Measurements from ENCODE around the gene CHD2.
"Not testable (repeated sequence)": the region's sequence is repeated elsewhere in the genome, so short reads cannot be mapped to it uniquely, and the experiment has no call there.

The CHD2 gene

DNA sequence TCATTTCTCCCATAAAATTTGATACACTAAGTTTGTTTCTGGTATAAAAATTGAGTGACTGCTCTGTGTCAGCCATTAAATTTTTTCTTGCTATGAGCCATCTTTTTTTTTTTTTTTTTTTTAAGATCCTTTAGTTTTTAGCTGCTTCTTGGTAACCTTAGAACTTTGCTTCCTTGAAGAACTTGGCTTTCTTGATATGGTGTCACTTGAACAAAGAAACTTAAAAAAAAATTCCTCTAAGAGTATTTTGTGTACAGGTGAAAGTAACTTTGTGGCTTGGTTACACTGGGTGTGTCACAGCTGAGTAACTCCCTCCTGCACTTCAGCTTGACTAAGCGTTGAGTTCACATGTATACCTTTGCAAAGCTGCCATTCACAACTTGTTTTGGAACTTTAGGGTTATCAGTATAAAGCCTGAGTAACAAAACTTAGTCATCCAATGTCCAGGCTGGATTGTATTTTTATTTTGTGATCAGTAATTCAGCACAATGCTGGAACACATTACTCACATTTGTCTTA lies 6.5 kb downstream of the CHD2 start:
- DNase-seq: no peak

DNA sequence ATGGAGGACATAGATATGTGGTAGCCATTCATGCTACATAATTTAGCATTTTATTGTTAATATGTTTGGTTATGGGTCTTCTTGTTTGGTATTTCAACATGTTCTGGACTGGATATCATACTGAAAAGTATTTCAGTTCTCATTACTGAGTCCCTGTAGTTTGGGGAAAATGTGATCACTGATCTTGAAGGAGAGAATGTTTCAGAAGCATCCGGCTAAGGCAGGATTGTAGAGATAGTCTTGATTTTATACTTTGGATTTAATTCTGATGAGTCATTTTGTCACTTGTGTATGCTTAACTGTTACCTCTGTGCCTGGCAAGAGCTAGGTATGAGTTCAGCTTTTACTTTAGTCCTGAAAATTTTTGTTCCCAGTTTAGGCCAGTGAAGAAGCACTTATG lies 7.1 kb downstream of the CHD2 start:
- DNase-seq: no peak

DNA sequence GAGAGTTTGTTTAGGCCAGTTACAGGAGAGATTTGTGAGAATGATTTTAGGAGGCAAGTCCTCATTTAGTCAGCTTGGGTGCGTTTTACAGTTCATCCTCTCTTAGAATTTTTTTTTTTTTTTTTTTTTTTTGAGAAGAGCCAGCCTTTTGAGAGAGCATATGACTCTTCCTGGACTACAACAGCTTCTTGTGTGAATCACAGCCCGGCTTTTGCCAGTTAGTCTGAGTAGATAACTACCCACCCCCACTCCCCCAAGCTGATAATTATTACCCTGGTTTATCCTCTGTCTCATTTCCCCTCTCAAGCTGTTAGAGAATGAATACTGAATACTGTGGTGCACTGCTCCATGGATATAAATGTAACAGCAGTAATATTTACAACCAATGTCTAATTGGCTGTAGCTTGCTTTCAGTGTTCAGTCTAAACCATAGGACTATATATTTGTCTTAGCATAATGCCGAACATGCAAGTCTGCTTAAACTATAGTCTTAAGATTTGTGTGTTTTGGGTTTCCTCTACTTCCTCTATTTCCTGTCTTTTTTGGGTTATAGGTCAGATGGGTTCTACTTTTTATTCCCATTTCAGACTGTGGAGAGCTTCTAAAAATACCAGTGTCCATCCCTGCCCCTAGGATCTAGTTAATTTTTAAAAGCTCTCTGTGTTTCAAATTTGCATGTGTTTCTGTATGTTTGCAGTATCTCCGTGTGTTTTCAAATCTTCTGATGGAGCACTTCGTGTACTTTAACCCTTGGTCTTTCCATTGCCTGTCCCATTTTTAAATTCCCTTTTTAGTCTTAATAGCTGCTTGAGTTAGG lies 8.0 kb downstream of the CHD2 start:
- DNase-seq: peak in 2 of 3 experiments; percentile 74 to 92

DNA sequence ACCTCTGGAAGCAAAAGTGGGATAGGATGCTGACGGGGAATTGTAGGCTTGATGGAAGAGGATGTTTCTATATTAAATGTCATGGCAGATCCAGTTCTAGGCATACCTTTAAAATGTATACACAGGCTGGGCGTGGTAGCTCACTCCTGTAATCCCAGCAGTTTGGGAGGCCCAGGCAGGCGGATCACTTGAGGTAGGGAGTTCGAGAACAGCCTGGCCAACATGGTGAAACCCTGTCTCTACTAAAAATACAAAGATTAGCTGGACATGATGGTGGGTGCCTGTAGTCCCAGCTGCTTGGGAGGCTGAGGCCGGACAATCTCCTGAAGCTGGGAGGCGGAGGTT lies 8.6 kb downstream of the CHD2 start:
- no peak for DNase-seq

DNA sequence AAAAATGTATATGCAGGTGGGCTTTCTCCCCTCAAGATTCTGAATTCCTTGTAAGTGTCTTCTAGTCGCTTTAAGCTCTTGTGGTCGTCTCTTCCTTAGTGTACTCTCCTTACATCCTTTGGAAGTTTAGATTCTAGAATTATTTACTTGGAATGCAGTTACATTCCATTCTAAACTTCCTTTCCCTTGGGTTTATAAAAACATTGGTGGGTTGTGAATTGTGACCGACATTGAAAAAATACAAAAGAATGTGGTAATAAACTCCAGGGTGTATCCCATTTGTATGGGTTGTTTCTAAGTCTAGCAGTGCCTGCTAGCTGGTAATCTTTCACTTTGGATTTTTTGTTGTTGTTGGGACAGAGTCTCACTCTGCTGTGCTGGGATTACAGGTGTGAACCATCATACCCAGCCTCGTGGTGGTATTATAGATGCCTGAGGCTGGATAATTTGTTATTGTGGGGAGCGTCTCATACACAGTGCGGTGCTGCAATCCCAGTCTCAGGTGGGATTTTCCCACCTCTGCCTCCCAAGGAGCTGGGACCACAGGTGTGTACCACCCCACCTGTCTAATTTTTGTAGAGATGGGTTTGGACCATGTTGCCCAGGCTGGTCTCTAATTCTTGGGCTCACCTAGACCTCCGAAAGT lies 9.1 kb downstream of the CHD2 start:
- no peak for DNase-seq

DNA sequence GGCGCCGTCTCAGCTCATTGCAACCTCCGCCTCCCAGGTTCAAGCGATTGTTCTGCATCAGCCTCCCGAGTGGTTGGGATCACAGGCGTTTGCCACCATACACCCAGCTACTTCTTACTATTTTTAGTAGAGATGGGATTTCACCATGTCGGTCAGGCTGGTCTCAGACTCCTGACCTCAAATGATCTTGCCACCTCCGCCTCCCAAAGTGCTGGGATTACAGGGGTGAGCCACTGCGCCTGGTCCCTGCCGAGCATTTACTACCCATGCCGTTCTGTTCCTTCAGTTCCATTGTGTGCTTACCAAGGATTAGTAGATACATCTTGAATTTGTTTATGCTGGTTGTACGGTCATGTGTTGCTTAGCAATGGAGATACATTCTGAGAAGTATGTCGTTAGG lies 10.3 kb downstream of the CHD2 start:
- no peak for DNase-seq

DNA sequence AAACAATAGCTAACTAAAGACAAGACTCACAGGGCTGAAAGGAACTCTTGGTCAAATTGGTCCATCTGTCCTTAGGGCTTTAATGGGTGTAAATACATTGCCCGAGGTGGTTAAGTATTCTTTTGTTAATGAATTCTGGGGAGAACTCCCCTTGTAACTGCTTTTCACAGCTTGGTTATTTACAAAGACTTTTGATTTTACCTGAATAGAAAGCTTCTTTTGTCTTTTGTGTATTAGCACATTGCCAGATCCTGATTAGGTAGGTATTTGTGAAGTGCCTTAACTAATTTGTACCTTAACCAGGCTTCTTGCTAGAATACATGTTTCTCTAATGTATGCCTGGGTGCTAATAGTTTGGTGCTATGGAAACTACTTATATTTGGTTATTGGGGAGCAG lies 14.0 kb downstream of the CHD2 start:
- peak in 1 of 3 experiments; percentile 62 for DNase-seq

DNA sequence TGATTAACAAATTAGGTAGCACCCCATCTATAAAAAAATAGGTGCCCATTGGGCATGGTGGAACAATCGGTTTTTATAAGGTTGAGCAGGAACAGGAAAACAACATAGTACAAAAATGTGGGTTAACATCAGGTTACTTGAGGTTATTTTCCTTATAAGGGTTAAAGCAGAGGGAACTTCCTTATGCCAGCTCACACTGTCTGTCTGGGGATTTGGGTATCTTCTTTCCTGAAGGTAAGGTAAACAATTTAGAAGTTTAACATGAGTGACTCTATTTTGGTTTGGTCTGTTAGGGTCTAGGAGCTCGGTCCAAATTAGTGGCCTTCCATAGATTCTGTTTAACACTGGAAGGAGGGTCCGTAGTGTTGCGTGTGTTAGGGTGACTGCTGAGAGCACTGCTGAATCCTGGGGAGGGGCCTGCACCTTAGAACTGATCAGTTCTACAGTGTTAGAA lies 14.7 kb downstream of the CHD2 start:
- DNase-seq: no peak

DNA sequence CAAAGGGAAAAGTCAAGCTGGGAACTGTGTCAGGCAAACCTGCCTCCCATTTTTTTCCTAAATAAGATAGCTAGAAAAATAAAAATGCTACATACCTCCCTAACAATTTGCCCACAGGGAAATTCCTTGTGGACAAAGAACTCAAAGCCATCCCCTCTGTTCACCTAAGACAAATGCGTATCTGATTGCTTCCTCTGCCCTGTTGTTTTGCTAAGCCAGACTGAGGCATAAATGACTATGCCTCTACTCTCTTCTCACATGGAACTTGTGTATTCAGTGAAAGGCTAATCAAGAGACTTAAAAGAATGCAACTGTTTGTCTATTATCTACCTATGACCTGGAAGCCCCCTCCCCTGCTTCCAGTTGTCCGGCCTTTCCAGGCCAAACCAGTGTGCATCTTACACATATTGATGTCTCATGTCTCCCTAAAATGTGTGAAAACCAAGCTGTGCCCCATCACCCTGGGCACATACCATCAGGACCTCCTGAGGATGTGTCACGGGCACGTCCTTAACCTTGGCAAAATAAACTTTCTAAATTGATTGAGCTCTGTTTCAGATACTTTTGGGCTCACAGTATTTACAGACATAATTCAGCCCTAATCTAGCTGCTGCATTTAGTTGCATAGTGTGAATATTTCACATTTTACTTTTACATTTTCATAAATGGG lies 15.8 kb downstream of the CHD2 start:
- DNase-seq: no peak

DNA sequence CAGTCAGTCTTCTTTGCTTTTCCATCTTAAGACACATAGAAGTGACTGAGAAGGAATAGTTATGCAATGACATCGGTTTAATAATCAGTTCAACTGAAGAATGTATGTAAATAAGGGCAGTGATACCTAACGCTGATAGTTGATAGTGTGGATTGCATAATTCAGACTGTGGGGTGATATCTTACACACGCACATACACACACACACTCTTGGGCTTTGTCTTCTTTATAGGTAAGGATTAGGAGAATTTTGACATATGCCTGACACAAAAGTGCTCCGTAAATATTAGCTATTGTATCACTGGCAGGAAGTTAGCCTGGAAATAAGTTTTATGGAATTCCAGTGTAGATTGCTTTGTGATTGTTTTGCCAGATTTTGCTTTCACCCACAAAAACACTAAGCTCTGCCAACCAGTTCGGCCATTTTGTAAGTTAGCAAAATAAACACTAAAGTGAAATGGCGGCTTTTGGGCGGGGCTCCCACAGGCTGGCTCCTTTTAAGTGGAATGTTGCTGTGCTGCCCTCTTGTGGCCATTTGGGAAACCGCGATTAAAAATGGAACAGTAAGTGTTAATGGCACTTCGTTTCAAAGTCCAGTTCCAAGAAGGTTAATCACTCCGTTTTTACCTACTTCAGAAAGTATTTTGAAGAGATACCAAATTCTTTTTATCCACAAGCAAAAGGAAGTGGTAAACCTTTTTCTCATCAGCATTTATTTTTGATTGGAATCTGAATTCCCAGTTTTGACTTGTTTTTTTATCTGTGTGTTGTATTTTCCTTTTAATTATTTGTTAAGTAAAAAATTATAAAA lies 17.7 kb downstream of the CHD2 start:
- DNase-seq: peak; percentile 94 to 99 (median 98)

DNA sequence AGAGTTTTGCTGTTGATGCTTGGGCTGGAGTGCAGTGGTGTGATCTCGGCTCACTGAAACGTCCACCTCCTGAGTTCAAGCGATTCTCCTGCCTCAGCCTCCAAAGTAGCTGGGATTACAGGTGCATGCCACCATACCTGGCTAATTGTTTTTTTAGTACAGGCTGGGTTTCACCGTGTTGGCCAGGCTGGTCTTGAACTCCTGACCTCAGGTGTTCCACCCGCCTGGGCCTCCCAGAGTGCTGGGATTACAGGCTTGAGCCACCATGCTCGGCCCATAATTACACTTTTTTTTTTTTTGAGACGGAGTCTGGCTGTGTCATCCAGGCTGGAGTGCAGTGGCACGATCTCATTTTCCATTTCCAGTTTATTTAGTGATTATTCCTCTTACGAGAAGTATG lies 18.8 kb downstream of the CHD2 start:
- DNase-seq: not testable (repeated sequence)

DNA sequence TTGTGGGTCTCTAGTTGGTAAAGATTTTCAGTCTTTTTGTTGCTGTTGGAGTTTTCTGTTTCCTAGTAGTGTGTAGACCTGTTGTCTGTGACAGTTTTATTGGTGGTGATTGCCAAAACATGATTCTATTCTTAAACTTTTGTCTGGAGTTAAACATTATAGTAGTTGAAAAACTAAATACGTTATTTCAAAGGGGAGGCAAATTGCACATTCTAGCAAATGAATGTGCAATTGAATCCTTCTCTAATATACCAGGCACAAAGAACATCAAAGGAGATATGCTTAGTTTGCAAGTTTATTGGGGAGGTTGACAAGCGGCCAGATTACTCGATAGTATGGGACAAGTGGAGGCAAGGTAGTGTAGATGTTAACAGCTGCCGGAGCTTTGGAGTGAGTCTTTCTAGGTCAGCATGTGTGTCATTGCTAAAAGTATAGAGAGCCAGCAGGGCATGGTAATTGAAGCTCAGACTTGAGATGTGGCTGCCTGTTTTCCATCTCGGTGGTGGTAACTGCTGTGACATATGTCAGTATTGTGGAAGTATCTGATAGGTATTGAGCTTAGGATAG lies 20.6 kb downstream of the CHD2 start:
- DNase-seq: no peak

DNA sequence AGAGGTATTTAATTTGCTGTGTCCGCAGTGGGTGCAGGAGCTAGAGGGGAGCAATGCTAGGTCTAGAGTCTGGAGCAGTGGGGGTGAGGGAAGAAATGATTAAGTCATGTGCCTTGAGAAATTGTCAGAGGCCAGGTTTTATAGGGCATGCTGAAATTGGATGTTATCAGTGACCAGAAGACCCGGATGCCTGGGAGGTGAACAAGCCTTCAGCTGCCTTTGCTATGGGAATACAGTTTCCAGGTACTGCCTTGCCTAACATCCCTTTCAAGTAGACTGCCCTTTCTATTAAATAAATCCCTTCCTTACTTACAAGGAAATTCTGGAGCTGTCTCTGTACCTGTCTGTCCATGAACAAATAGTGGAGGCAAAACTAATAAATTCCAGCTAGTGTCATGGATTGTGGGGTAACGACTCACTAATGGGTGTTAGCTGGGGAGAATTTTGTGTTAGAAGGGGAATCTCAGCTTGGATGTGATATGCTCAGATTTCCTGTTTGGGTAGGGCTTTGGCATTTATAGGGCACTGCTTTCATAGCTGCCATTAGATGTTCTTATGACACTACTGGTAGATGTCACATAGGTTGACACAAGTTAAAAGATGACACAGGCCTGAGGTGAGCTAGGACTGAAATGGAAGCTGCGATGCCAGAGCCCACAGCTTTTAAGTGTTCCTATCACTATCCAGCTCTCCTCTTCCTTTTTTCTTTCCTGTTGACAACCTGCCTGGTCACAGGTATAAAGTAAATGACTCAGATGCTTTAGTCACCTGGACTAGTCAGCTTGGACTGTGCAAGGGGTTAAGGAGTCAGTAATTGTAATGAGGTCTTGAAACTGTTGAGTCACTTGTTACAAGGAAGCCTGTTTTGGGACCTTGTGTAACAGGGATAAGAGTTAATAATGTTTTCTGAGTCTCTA lies 21.3 kb downstream of the CHD2 start:
- DNase-seq: no peak

DNA sequence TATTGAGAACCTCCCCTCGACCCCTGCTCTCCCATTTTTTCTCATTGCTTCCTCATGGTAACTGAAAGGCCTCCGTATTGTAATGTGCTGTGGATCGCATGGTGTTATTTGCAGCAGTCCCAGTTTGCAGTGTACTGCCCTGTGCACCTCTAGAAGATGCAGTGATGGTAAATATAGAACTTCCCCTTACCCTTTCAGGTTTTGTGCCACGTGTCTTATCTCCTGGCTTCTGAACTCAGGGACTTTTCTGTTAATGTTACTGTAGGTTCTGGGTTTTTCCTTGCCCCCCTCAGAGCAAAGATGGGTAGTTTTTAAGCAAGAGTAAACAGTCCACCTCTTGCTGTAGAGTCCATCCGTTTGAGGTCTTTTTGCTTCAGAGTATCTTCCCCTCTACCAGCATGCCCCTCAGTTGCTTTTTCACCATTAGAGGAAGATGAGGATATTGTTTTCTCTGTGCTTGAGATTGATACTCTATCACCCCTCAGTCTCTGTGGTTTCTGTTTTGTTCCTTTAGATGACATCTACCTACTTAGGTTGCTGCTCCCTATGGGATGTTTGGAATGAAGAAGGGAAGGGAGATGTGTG lies 22.4 kb downstream of the CHD2 start:
- DNase-seq: no peak

DNA sequence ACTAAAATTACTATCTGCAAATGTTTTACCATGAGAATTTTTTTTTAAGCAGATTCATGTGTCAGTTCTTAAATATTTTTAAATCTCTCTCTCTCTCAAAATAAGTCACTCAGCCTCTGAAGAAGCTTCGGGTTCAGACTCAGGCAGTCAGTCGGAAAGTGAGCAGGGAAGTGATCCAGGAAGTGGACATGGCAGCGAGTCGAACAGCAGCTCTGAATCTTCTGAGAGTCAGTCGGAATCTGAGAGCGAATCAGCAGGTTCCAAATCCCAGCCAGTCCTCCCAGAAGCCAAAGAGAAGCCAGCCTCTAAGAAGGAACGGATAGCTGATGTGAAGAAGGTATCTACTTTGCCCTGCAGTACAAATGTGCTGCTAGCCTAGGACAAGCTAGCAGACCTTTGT lies 24.1 kb downstream of the CHD2 start:
- no peak for DNase-seq

DNA sequence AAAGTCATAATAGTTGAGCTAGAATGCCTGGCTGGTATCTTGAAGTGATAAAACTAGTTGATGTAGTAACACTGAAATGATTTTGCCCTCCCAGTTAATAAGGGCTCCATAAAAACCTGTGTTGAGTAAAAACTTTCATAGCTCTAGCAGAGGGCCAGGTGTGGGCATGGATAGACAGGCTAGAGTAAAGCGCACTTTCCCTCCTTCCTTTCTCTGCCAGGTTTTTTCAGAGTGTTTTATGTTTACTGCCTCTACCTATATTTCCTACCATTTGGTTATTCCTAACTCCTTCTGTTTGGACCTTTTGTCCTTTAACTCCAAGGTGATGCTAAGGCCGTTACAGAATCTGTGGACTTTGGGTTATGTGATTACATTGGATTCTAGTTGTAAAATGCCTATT lies 25.3 kb downstream of the CHD2 start:
- DNase-seq: no peak

DNA sequence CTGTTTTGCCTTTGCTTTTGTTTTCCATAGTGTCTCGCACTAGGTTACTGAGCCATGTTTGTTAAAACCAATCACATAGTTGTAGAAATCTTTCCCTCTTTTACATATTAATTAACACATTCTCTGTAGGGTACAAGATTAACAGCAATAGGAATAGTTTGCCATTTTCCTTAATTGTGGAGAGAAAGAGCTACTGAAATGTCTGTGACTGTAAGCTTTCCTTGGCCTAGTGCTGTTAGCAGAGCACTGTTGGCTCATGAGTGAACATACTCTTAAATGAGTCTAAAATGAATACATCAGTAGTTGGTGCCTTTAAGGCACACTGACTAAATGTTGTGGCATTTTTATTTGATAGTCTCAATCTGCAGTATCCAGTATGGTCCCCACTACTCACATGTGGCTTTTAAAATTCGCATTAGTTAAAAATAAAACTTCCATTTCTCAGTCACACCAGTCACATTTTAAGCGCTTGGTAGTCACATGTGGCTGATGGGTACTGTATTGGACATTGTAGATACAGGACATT lies 28.2 kb downstream of the CHD2 start:
- DNase-seq: no peak

DNA sequence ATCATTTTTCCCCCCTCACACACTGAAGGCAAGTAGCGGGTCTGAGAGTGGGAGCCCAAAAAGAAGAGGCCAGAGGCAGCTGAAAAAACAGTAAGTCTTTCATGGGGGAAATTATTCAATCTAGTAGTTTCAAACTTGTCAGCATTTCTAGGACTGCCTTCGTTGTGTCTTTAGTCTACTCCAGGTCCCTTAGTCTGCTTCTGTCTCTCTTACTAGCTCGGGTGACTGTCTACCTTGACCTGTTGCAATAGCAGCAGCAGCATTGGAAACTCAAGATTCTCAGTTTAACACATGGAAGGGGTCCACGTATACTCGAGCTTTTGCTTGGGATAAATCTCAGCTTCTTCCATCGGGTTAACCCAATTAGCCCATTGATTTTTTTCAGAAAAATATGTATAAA lies 28.9 kb downstream of the CHD2 start:
- DNase-seq: no peak

DNA sequence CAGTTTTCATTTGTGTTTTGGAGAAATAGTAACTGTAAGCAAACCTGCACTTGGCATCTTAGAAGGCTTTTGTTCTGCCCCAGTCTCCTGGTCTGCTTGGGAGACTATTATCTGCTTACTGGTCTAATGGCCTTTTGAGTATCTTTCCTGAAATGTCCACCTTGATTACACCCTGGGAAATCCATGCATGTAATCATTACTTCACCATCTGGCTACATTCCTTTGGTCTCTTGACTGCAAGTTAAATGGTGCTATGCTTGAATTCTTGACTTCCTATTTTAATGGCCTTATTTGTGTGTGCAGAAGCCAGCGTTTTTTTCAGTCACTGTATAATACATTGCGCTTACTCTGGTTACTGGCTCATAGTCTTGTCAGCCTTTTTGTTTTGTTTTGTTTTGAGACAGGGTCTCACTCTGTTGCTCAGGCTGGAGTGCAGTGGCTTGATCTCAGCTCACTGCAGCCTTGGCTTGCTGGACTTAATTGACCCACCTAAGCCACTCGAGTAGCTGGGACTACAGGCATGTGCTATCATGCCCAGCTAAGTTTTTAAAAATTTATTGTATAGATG lies 30.0 kb downstream of the CHD2 start:
- DNase-seq: no peak

DNA sequence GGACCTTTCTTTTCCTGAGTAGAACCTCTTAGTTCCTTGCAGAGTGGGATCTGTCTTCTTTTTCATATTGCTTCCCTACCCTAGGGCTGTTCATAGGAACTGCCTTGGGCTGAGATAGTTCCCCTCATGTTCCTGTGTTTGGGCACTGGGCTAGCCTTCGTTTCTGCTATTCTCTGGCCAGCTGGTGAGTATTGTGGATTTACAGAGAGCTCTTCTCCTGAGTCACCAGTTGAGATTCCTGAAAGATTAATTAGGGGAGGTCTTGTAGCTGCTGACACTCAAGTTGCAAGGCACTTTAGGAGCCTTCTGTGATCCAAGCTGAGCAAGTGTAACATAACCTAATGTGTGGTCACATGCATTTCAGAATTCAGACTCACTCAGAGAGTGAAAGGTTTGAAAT lies 30.7 kb downstream of the CHD2 start:
- peak in 1 of 3 experiments; percentile 33 for DNase-seq

All from NCI-H1417 (cell line).